ENCODE measurements around the gene SERPINB12.

SERPINB12 gene

GRCh38 chr18:63542069-63542468 lies at the start of gene SERPINB12:
Gene SERPINB12 (plus strand): TSS chr18:63542369. CDS start chr18:63556160, 13,791 bp downstream.
- no peak for DNase-seq (ENCODE audit: low spot score)

- DNase-seq (ENCODE audit: low spot score), result no peak
These were observed 49.3 kb upstream of the SERPINB12 start for GRCh38 chr18:63492851-63493250.

- no peak for DNase-seq (ENCODE audit: low spot score)
These were observed 46.5 kb upstream of the SERPINB12 start for GRCh38 chr18:63495675-63496074.

GRCh38 chr18:63505566-63506335 lies 36.4 kb upstream of the SERPINB12 start:
- peak; percentile 10 for DNase-seq (ENCODE audit: low spot score)

GRCh38 chr18:63506336-63506646 lies 35.9 kb upstream of the SERPINB12 start:
- no peak for DNase-seq (ENCODE audit: low spot score)

- DNase-seq (ENCODE audit: low spot score), result no peak
These were observed 33.6 kb upstream of the SERPINB12 start for GRCh38 chr18:63508596-63508995.

- DNase-seq (ENCODE audit: low spot score), result peak; percentile 13
These were observed 30.9 kb upstream of the SERPINB12 start for GRCh38 chr18:63511285-63511684.

GRCh38 chr18:63514326-63514725 lies 27.8 kb upstream of the SERPINB12 start:
- no peak for DNase-seq (ENCODE audit: low spot score)

GRCh38 chr18:63514888-63515678 lies 27.1 kb upstream of the SERPINB12 start:
- no peak for DNase-seq (ENCODE audit: low spot score)

GRCh38 chr18:63515801-63516200 lies 26.4 kb upstream of the SERPINB12 start:
- DNase-seq (ENCODE audit: low spot score), result no peak

- DNase-seq (ENCODE audit: low spot score), result peak; percentile 65
These were observed 23.8 kb upstream of the SERPINB12 start for GRCh38 chr18:63518178-63519012.

- no peak for DNase-seq (ENCODE audit: low spot score)
These were observed 22.0 kb upstream of the SERPINB12 start for GRCh38 chr18:63520053-63520685.

- no peak for DNase-seq (ENCODE audit: low spot score)
These were observed 18.5 kb upstream of the SERPINB12 start for GRCh38 chr18:63523660-63524059.

- DNase-seq (ENCODE audit: low spot score), result no peak
These were observed 14.9 kb upstream of the SERPINB12 start for GRCh38 chr18:63527251-63527650.

- DNase-seq (ENCODE audit: low spot score), result no peak
These were observed 13.2 kb upstream of the SERPINB12 start for GRCh38 chr18:63528863-63529492.

GRCh38 chr18:63532471-63532870 lies 9.7 kb upstream of the SERPINB12 start:
- DNase-seq (ENCODE audit: low spot score), result no peak

GRCh38 chr18:63534615-63535014 lies 7.6 kb upstream of the SERPINB12 start:
- no peak for DNase-seq (ENCODE audit: low spot score)

- no peak for DNase-seq (ENCODE audit: low spot score)
These were observed 2.2 kb upstream of the SERPINB12 start for GRCh38 chr18:63539904-63540510.

- DNase-seq (ENCODE audit: low spot score), result no peak
These were observed 1.8 kb downstream of the SERPINB12 start for GRCh38 chr18:63544017-63544416.

- DNase-seq (ENCODE audit: low spot score), result no peak
These were observed 2.8 kb downstream of the SERPINB12 start for GRCh38 chr18:63545000-63545399.

- DNase-seq (ENCODE audit: low spot score), result no peak
These were observed 7.9 kb downstream of the SERPINB12 start for GRCh38 chr18:63550068-63550467.
